ENCODE data around the gene SPOUT1. TPM values are rescaled to one million over a fixed set of nuclear protein-coding genes. Genes with fewer than 3 reads are reported as not detected.
A peak's percentile ranks its signal among the peaks of the same experiment; 100 is the strongest.

Gene SPOUT1
- polyA plus RNA-seq, 2 of the 4 experiments (the other 2 are of a cell fraction) = 24.3 to 28.5 TPM

DNA sequence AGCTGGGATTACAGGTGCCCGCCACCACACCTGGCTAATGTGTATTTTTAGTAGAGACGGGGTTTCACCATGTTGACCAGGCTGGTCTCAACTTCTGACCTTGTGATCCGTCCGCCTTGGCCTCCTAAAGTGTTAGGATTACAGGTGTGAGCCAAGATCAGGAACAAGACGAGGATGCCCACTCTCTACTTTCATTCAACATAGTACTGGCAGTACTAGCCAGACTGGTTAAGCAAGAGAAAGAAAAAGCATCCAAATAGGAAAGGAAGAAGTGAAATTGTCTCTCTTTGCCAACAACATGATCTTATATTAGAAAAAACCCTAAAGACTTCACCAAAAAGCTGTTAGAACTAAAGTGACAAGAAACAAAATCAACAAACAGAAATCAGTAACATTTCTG lies 18.7 kb downstream of the SPOUT1 start:
- ChIA-PET CTCF (interaction anchor here (0.6 to 2.6 kb wide), 6 partner anchors 24 to 207 kb away, joined by 3 to 10 read pairs (median 4); partner anchors contain the start of gene ZER1), POLR2A (no interaction called here)
- no peaks in the 10 kb centered on the region for H3K4me1 ChIP-seq
- H3K4me3 ChIP-seq = no peak overlapping the region
- no peak overlapping the region for H3K27ac ChIP-seq
- no peak overlapping the region for H3K4me2 ChIP-seq
- FAIRE-seq = no peak
- no peaks in the 10 kb centered on the region for H3K9me3 ChIP-seq
- ATAC-seq = no peak
- 78% methylated on average over 5 of the region's 5 CpGs for WGBS (ENCODE audit: missing lambda C conversion rate)
- no peak for DNase-seq (ENCODE audit: low read depth in 1 of 2, low spot score in 1 of 2)
- TF ChIP-seq ZC3H11A (IDR thresholded peaks at IDR 0.05) = no peak
- TF ChIP-seq FOSB (CRISPR knock-in tag; IDR thresholded peaks at IDR 0.05) = no peak
- TF ChIP-seq E2F6 (IDR thresholded peaks at IDR 0.05; ENCODE audit: borderline replicate concordance, low read depth) = no peak
- TF ChIP-seq TFCP2L1 (CRISPR knock-in tag; IDR thresholded peaks at IDR 0.05) = no peak
- no peak for TF ChIP-seq ELK1 (IDR thresholded peaks at IDR 0.05; ENCODE audit: low read depth, low read length)
- TF ChIP-seq KDM5A (IDR thresholded peaks at IDR 0.05) = no peak
- TF ChIP-seq RAD21 (conservative IDR thresholded peaks at IDR 0.05 in 1 of 2, IDR thresholded peaks at IDR 0.05 in 1 of 2) = no peak
- no peak for TF ChIP-seq ZNF302 (CRISPR knock-in tag; IDR thresholded peaks at IDR 0.05)
- TF ChIP-seq, protein P1, sequence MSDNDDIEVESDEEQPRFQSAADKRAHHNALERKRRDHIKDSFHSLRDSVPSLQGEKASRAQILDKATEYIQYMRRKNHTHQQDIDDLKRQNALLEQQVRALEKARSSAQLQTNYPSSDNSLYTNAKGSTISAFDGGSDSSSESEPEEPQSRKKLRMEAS (IDR thresholded peaks at IDR 0.05) = no peak
- TF ChIP-seq RARB (CRISPR knock-in tag; IDR thresholded peaks at IDR 0.05) = no peak
- no peak for TF ChIP-seq POLR2AphosphoS2 (conservative IDR thresholded peaks at IDR 0.05; ENCODE audit: low read length)
- TF ChIP-seq ZFP36 (IDR thresholded peaks at IDR 0.05; ENCODE audit: borderline replicate concordance, partially characterized antibody) = no peak
- TF ChIP-seq EHMT2 (IDR thresholded peaks at IDR 0.05; ENCODE audit: low read depth) = no peak

DNA sequence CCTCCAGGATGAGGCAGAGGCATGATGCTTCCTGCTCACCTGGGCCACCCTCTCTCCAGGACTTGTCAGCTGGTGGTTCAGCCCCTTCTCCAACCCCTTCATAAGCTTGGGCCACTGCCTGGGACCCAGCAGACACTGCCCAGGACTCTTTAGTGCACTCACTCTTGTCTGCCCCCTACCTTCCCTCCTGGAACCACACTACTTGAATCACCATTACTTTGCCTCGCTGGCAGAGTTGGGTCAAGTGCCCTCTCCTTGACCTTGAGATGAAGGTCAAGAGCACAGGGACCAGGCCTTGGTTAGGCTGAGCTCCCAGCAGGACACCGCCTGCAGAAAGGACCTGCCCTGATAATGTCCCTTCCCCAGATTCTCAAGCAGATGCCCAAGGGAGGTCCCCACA lies 19.8 kb downstream of the SPOUT1 start:
- H3K27ac ChIP-seq = no peak overlapping the region
- TF ChIP-seq RFX5 (IDR thresholded peaks at IDR 0.05) (no peak), ESRRA (IDR thresholded peaks at IDR 0.05; ENCODE audit: borderline replicate concordance, low read length) (0 out of 2 replicates have a peak, but pooled peaks have one; percentile 56)
- H3K4me1 ChIP-seq = no peaks in the 10 kb centered on the region
- H3K9me3 ChIP-seq = no peaks in the 10 kb centered on the region
- FAIRE-seq (no peak), ATAC-seq (peak; percentile 33 to 39; a peak in 4 of 6 replicates), DNase-seq (ENCODE audit: low read depth in 1 of 2, low spot score in 1 of 2) (no peak)
- ChIA-PET POLR2A (no interaction called here), CTCF (interaction anchor here (0.7 to 2.6 kb wide), 7 partner anchors 8 to 77 kb away, joined by 3 to 10 read pairs (median 3); partner anchors contain the start of genes ENDOG and ZER1)
- no peak overlapping the region for H3K4me3 ChIP-seq
- no peak overlapping the region for H3K4me2 ChIP-seq
- WGBS (ENCODE audit: missing lambda C conversion rate) = 100% methylated on average over 2 of the region's 2 CpGs

GRCh38 chr9:128809036-128809599 lies 20.5 kb downstream of the SPOUT1 start:
- CTCF ChIA-PET = interaction anchor here (1.5 to 2.6 kb wide), 3 partner anchors 9 to 76 kb away, joined by 3 to 11 read pairs (median 10); partner anchors contain the start of genes ENDOG, KYAT1 and LRRC8A
- no peak overlapping the region for H3K4me2 ChIP-seq
- peak; percentile 30 to 44; a peak in 2 of 6 replicates for ATAC-seq
- no peaks in the 10 kb centered on the region for H3K9me3 ChIP-seq
- 90% methylated on average over 12 of the region's 12 CpGs for WGBS (ENCODE audit: missing lambda C conversion rate)
- no peaks in the 10 kb centered on the region for H3K4me1 ChIP-seq
- TF ChIP-seq MAFK (IDR thresholded peaks at IDR 0.05; ENCODE audit: partially characterized antibody) (no peak), ZSCAN20 (CRISPR knock-in tag; IDR thresholded peaks at IDR 0.05) (no peak), CBX2 (IDR thresholded peaks at IDR 0.05; ENCODE audit: borderline replicate concordance, low read depth) (no peak), ESRRA (IDR thresholded peaks at IDR 0.05; ENCODE audit: borderline replicate concordance, low read length) (no peak), SREBF2 (IDR thresholded peaks at IDR 0.05) (no peak), RFX5 (IDR thresholded peaks at IDR 0.05) (no peak), SMC3 (IDR thresholded peaks at IDR 0.05) (no peak), HOXB13 (CRISPR knock-in tag; IDR thresholded peaks at IDR 0.05; ENCODE audit: low read depth) (no peak)
- TF ChIP-seq, protein P2, sequence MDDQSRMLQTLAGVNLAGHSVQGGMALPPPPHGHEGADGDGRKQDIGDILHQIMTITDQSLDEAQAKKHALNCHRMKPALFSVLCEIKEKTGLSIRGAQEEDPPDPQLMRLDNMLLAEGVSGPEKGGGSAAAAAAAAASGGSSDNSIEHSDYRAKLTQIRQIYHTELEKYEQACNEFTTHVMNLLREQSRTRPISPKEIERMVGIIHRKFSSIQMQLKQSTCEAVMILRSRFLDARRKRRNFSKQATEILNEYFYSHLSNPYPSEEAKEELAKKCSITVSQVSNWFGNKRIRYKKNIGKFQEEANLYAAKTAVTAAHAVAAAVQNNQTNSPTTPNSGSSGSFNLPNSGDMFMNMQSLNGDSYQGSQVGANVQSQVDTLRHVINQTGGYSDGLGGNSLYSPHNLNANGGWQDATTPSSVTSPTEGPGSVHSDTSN (IDR thresholded peaks at IDR 0.05) = no peak
- DNase-seq (ENCODE audit: low read depth in 1 of 2, low spot score in 1 of 2) = no peak
- no peak for FAIRE-seq
- POLR2A ChIA-PET = no interaction called here
- H3K27ac ChIP-seq = no peak overlapping the region
- no peak overlapping the region for H3K4me3 ChIP-seq
